AG09319 (cell line): ENCODE measurements around the gene TBPL2.

Experiments used
- DNase-seq: peaks from one replicate; pipeline ENCODE4 v3.0.0-alpha.2; 2010; ENCODE audit warnings: low read depth; ENCODE audit errors: extremely low read depth
- TF ChIP-seq, protein P1 (sequence below): IDR thresholded peaks from 2 replicates; pipeline ENCODE4 v1.5.1; 2011; ENCODE audit warnings: low read depth, mild to moderate bottlenecking, inconsistent platforms, low read length, moderate library complexity

Gene TBPL2

DNA sequence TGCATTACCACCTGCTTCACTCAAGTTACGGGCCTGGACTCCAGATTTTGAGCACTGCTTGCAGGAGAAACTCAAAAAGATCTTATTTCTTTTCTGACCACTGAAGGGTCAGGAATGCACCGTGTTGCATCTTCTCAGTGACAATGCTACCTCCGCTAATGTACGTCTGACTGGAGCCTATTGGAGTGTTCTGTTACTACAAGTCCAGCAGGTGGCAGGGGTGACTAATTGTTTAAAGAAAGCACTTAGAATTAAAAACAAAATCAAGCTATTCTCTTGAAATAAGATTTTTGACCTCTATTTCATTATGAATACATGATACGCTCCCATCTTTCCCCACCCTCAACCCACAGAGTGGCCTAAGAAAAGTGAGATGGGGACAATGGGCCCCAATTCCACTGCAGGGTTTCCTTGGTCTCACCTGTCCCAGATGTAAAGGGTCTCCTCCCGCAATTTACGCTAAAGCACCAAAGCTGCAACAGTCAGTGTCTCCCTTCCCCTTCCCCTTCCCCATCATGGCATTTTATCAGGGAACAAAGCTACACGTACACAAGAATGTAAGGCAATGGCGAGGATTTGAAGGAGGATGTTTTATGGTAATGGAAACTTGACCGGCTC is 2.2 kb downstream of the TBPL2 start:
- peak; percentile 35 for DNase-seq

DNA sequence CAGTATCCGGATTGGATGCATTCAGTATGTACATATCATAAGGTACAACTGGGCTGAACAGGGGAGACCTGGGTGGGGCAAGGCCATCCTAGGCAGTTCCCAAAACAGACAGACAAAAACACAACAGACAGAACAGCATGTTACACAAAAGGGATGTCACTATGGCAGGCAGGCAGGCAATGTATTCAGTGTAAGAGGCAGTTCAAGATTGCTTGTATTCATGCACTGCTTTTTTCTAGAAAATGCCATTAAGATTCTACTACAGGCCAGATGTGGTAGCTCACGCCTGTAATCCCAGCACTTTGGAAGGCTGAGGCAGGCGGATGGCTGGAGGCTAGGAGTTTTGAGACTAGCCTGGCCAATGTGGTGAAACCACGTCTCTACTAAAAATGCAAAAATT is 3.5 kb downstream of the TBPL2 start:
- DNase-seq: no peak
- TF ChIP-seq, protein P1, sequence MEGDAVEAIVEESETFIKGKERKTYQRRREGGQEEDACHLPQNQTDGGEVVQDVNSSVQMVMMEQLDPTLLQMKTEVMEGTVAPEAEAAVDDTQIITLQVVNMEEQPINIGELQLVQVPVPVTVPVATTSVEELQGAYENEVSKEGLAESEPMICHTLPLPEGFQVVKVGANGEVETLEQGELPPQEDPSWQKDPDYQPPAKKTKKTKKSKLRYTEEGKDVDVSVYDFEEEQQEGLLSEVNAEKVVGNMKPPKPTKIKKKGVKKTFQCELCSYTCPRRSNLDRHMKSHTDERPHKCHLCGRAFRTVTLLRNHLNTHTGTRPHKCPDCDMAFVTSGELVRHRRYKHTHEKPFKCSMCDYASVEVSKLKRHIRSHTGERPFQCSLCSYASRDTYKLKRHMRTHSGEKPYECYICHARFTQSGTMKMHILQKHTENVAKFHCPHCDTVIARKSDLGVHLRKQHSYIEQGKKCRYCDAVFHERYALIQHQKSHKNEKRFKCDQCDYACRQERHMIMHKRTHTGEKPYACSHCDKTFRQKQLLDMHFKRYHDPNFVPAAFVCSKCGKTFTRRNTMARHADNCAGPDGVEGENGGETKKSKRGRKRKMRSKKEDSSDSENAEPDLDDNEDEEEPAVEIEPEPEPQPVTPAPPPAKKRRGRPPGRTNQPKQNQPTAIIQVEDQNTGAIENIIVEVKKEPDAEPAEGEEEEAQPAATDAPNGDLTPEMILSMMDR: no peak

More for the DNA sequence above, 2.2 kb downstream of the TBPL2 start:
- TF ChIP-seq, protein P1: peak; percentile 61

DNA sequence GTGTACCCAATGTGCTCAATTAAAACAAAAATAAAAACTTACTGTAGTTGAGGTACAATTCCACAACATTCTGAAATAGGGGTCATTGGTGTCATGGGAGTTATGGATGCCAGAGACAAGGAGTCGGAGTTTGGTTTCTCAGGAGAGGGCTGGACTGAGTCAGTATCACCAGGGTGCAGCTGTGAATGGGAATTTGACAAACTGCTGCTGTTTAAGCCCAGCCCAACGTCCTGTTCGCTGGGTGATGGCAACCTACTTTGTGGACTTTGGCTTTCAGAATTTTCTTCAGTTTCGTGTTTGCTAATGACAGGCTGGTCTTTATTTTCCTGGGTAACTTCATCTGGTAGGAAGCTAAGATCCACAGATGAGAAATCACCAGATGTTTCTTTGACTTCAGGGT is 3.9 kb downstream of the TBPL2 start:
- TF ChIP-seq, protein P1: no peak
- DNase-seq: no peak

DNA sequence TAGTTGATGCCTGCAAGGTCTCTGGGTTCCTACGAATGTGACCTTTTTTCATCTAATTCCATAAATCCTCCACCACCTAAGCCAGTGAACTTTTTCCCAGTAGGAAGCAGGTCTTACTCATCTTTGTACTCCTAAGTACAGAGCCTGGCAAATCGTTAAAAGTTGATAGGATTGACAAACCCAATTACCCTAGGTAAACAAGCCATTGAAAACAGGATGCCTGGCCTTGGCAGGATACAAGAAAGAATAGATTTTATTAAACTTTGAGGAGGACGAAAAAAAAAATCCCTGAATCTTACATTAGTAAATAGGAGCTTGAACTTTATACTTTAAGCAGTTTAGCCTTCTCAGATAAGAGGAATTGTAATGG is 5.6 kb downstream of the TBPL2 start:
- TF ChIP-seq, protein P1: no peak
- no peak for DNase-seq

DNA sequence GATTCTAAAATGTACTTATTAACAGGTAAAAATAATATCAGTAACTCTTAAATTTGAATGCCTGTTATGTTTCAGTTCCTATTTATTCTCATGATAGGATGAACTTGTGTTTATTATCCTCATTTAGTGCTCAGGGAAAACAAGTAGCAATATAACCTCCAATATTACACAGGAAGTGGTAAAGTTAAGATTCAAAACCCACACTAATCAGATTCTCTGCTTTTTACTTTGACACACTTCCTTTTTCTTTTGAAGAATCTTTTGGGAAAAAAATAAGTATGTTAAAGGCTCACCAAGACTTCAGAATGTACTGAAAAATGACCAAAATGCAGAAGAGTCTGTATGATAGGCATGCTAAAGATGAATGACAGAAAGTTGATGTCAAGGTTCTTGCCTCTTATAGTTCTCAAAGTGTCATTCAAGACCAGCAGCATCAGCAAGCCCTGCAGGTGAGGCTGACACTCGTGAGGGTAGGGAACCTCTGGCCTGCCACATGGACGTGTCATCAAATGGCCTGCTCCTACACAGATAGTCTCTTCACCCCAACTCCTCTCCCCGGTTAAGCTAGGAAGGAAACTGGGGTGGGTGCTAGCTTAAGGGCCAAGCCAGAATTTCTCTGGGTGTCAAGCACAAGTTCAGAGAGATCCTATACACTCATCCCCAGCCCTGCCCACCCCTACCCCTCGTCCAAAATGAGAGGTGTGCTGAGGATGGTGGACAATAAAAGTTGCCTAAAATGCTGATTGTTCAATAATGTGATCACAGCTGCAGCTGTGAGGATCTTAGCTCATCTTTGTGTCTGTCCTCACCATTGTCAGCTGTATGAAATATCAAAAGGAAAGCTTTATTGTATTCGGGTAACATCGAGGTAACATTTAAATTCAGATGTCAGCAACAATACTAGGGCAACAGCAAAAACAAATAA is 6.3 kb downstream of the TBPL2 start:
- TF ChIP-seq, protein P1: no peak
- DNase-seq: no peak

DNA sequence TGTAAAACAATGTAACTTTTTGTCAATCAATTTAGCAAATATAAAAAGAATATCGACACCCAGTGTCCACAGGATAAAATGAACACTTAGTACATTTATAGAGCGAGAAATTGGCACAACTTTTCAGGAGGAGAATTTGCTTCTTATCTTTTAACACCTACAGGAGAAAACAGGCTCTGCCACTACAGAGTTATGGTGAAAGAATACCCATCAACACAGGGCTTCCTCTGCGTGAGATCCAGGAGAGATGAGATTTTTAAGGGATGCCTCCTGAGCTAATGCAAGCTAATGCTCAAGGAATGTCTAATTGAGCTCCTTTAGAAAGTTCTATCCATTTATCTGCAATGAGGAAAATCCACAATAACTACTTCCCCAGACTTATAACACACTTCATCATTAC is 7.8 kb downstream of the TBPL2 start:
- DNase-seq: no peak
- TF ChIP-seq, protein P1: no peak

DNA sequence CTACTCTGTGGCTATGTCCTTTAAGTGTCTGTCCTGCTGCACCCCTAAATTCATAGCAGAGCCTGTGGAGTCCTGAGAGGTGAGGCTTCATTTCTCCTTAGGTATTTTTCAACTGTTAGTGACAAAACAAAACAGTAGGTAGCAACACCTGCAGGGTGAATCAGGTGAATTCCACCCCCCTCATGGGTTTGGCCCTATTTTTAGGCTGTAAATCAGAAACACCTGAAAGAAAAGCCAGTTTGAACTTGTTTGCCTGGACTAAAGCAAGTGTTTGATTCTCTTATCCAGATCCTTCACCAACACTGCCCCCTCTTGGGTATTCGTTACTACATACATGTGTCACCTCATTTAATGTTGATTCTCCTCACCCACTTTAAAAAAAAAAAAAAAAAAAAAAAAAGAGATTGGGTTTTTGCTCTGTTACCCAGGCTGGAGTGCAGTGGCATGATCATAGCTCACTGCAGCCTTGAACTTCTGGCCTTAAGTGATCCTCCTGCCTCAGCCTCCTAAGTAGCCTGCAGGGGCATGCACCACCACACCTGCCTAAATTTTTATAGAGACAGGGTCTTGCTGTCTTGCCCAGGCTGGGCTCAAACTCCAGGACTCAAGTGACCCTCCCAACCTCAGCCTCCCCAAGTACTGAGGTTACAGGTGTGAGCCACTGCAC is 10.3 kb downstream of the TBPL2 start:
- DNase-seq: peak; percentile 66
- TF ChIP-seq, protein P1: peak; percentile 47
